Measurements from ENCODE around the gene ARFGAP3.
A peak's percentile ranks its signal among the peaks of the same experiment; 100 is the strongest.

ARFGAP3 gene

GRCh38 chr22:42862045-42862734, 5.1 kb upstream of the ARFGAP3 start:
- no peak for DNase-seq (ENCODE audit: low read depth in 2 of 2)

- no peak for DNase-seq (ENCODE audit: low read depth in 2 of 2)
Observed at GRCh38 chr22:42860968-42861367, 3.9 kb upstream of the ARFGAP3 start.

- DNase-seq (ENCODE audit: low read depth in 2 of 2) = no peak
Observed at GRCh38 chr22:42857845-42858481, 890 bp upstream of the ARFGAP3 start.

- peak; percentile 27 to 44 for DNase-seq (ENCODE audit: low read depth in 2 of 2)
Observed at GRCh38 chr22:42856179-42856864, 751 bp downstream of the ARFGAP3 start.

- DNase-seq (ENCODE audit: low read depth in 2 of 2) = no peak
Observed at GRCh38 chr22:42855721-42856120, 1.4 kb downstream of the ARFGAP3 start.

GRCh38 chr22:42855211-42855610, 1.9 kb downstream of the ARFGAP3 start:
- DNase-seq (ENCODE audit: low read depth in 2 of 2) = no peak

GRCh38 chr22:42848941-42849550, 8.0 kb downstream of the ARFGAP3 start:
- no peak for DNase-seq (ENCODE audit: low read depth in 2 of 2)

- DNase-seq (ENCODE audit: low read depth in 2 of 2) = no peak
Observed at GRCh38 chr22:42847110-42847509, 10.0 kb downstream of the ARFGAP3 start.

GRCh38 chr22:42844756-42845155, 12.3 kb downstream of the ARFGAP3 start:
- no peak for DNase-seq (ENCODE audit: low read depth in 2 of 2)

- no peak for DNase-seq (ENCODE audit: low read depth in 2 of 2)
Observed at GRCh38 chr22:42842658-42843370, 14.3 kb downstream of the ARFGAP3 start.

GRCh38 chr22:42841444-42841843, 15.6 kb downstream of the ARFGAP3 start:
- no peak for DNase-seq (ENCODE audit: low read depth in 2 of 2)

- no peak for DNase-seq (ENCODE audit: low read depth in 2 of 2)
Observed at GRCh38 chr22:42837556-42837955, 19.5 kb downstream of the ARFGAP3 start.

- DNase-seq (ENCODE audit: low read depth in 2 of 2) = no peak
Observed at GRCh38 chr22:42836026-42836425, 21.0 kb downstream of the ARFGAP3 start.

GRCh38 chr22:42834177-42834949, 22.7 kb downstream of the ARFGAP3 start:
- DNase-seq (ENCODE audit: low read depth in 2 of 2) = no peak

GRCh38 chr22:42833104-42833503, 24.0 kb downstream of the ARFGAP3 start:
- DNase-seq (ENCODE audit: low read depth in 2 of 2) = no peak

GRCh38 chr22:42831712-42832111, 25.4 kb downstream of the ARFGAP3 start:
- no peak for DNase-seq (ENCODE audit: low read depth in 2 of 2)

GRCh38 chr22:42830161-42830560, 26.9 kb downstream of the ARFGAP3 start:
- DNase-seq (ENCODE audit: low read depth in 2 of 2) = no peak

- no peak for DNase-seq (ENCODE audit: low read depth in 2 of 2)
Observed at GRCh38 chr22:42829302-42829701, 27.8 kb downstream of the ARFGAP3 start.

- DNase-seq (ENCODE audit: low read depth in 2 of 2) = no peak
Observed at GRCh38 chr22:42825796-42826195, 31.3 kb downstream of the ARFGAP3 start.

- DNase-seq (ENCODE audit: low read depth in 2 of 2) = no peak
Observed at GRCh38 chr22:42821386-42821785, 35.7 kb downstream of the ARFGAP3 start.

Data from stimulated activated CD8-positive, alpha-beta memory T cell treated with anti-CD3 and anti-CD28 coated beads, Interleukin-15, amount 100 ng/mL, for 4 hours (primary cell).